Thyroid gland (tissue), 4 donors: ENCODE measurements around the gene TMEM208. TPM values are rescaled to one million over a fixed set of nuclear protein-coding genes. Genes with fewer than 3 reads are reported as not detected.

Source experiments
- DNase-seq, 2 donors: peaks; one replicate each; pipeline ENCODE4 v3.0.0-alpha.2; 2019
- H3K27ac ChIP-seq, 3 donors: fragments of 200-600 bp; sonication (generic); 1 replicate in 2 of 3; 2 replicates in 1 of 3; pipeline ENCODE4 v1.5.1; 2016 to 2019; ENCODE audit warnings: mild to moderate bottlenecking in 1 of 3, moderate library complexity in 1 of 3
- H3K27me3 ChIP-seq: fragments of 200-600 bp; sonication (generic); one replicate; pipeline ENCODE4 v1.5.1; 2019
- H3K36me3 ChIP-seq, 2 donors: fragments of 200-600 bp; sonication (generic); one replicate each; pipeline ENCODE4 v1.5.1; 2016 to 2019
- H3K4me1 ChIP-seq, 2 donors: fragments of 200-600 bp; sonication (generic); one replicate each; pipeline ENCODE4 v1.5.1; 2017 to 2019
- H3K4me3 ChIP-seq, 3 donors: fragments of 200-600 bp; sonication (generic); replicated peaks in 1 of 3; 1 replicate in 2 of 3; 2 replicates in 1 of 3; pipeline ENCODE4 v1.5.1; 2016; ENCODE audit warnings: mild to moderate bottlenecking in 1 of 3
- H3K9me3 ChIP-seq: fragments of 200-600 bp; sonication (generic); one replicate; pipeline ENCODE4 v1.5.1; 2017
- POLR2A ChIP-seq, 2 donors: fragments of 450-650 bp; IDR thresholded peaks; one replicate each; pipeline ENCODE4 v1.6.1; 2017; ENCODE audit warnings: antibody characterized with exemption in 2 of 2, mild to moderate bottlenecking in 2 of 2, moderate library complexity in 1 of 2
- WGBS, 2 donors: methylation state at CpG; one replicate each; pipeline ENCODE4 v1.1.5; 2017; 5-methylcytosine and 5-hydroxymethylcytosine counted together
- intact Hi-C: fragments of 100-400 bp; cut with DNase I; formaldehyde crosslinking; loops from one replicate; pipeline ENCODE4 v1.15.1; 2023
- total RNA-seq, 4 donors: library from RNA; depleted of rRNA; stranded (reverse); fragments of >200 nt; gene quantifications; one replicate each; pipeline ENCODE4 v1.2.3, GENCODE V29; 2016
- TF ChIP-seq, protein P1 (sequence below), 6 experiments: fragments of 200-600 bp in 3 of 6; fragments of 450-650 bp in 3 of 6; sonication (generic) in 3 of 6; IDR thresholded peaks; one replicate each; pipeline ENCODE4 v1.5.1; 2016 to 2019; ENCODE audit warnings: antibody characterized with exemption in 6 of 6, mild to moderate bottlenecking in 2 of 6, inconsistent platforms in 1 of 6, moderate library complexity in 1 of 6

The TMEM208 gene
- total RNA-seq, 4 donors from 2014 or later: 53.2 to 69.0 (median 58.3) TPM

DNA sequence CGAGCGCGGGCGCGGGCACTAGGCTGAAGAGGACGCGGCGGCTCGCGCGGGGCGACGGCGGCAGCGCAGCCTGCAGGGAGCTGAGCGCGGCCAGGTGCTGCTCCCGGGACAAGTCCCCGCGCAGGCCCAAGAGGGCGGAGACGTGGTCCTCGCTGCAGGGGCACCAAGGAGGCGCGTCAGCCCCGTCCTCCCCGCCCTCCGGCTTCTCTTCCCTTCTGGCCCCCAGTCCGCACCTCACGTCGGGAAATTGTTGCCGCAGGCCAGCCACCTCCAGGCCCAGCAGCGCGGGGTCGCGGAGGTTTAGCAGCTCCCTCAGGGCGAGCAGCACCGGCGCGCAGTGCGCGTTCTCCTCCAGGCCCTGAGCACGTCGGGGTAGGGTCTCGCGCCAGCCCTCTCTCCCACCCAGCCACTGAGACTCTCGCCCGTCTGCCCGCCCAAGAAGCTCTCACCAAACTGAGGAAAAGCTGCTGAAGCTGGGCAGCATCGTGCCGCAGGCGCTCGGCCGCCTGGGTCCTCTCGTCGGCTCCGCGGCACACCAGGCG, 42.4 kb upstream of the TMEM208 start:
- intact Hi-C loops: loop anchor here (10.0 kb wide), 2 partner anchors 210 to 290 kb away; no protein-coding TSS in a partner anchor
- H3K27ac ChIP-seq: peak overlapping the region in 2 of 3 donors; percentile 89 to 95
- H3K9me3 ChIP-seq: no peaks in the 10 kb centered on the region
- peak overlapping the region in 2 of 3 donors; percentile 42 to 69 for H3K4me3 ChIP-seq
- no peaks in the 10 kb centered on the region for H3K27me3 ChIP-seq
- WGBS, 2 donors: 6 to 7% methylated on average over 25 to 50 of the region's 59 CpGs
- H3K36me3 ChIP-seq: no peaks in the 10 kb centered on the region
- no peak for TF ChIP-seq POLR2A (IDR thresholded peaks at IDR 0.05)
- TF ChIP-seq, protein P1, sequence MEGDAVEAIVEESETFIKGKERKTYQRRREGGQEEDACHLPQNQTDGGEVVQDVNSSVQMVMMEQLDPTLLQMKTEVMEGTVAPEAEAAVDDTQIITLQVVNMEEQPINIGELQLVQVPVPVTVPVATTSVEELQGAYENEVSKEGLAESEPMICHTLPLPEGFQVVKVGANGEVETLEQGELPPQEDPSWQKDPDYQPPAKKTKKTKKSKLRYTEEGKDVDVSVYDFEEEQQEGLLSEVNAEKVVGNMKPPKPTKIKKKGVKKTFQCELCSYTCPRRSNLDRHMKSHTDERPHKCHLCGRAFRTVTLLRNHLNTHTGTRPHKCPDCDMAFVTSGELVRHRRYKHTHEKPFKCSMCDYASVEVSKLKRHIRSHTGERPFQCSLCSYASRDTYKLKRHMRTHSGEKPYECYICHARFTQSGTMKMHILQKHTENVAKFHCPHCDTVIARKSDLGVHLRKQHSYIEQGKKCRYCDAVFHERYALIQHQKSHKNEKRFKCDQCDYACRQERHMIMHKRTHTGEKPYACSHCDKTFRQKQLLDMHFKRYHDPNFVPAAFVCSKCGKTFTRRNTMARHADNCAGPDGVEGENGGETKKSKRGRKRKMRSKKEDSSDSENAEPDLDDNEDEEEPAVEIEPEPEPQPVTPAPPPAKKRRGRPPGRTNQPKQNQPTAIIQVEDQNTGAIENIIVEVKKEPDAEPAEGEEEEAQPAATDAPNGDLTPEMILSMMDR (IDR thresholded peaks at IDR 0.05): no peak
- no peak for DNase-seq
- H3K4me1 ChIP-seq: peaks cover 15 to 25% of the 10 kb centered on the region in 2 donors

DNA sequence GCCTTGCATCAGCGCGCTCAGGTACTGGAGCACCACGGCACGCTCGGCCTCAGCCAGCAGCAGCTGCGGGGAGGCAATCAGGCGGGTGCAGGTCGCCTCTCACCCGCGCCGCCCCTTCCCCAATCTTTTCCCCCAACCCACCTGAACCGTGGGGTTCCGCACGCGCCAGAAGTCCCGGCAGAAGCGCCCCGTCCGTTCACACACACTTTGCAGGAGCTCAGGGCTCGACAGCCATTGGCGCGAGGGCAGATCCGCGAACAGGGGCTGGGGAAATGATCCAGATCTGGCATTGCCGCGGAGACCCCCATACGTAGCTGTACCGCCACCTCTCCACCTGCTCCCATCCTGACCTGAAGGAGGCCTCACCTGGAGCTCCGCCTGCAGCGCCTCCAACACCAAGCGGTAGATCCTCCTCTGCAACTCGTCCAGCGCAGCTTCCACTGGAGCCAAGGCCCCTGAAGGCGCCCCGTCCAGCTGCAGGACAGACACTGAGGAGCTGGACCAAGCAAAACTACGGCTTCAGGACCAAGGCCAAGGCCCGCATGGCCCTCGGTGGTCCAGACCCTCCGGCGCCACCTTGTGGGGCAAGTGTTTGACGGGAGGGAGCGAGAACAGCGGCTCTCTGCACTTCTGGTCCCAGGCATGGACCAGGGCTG, 41.8 kb upstream of the TMEM208 start:
- H3K4me3 ChIP-seq: no peak overlapping the region
- 31% methylated on average over 15 of the region's 43 CpGs; no CpG with 5 or more reads in 1 of the 2 donors for WGBS, 2 donors
- DNase-seq: peak; percentile 95
- TF ChIP-seq POLR2A (IDR thresholded peaks at IDR 0.05): no peak
- TF ChIP-seq, protein P1 (IDR thresholded peaks at IDR 0.05): peak; percentile 45 to 89 (median 80)
- peaks cover 15 to 25% of the 10 kb centered on the region in 2 donors for H3K4me1 ChIP-seq
- no peaks in the 10 kb centered on the region for H3K36me3 ChIP-seq
- H3K27ac ChIP-seq: no peak overlapping the region
- no peaks in the 10 kb centered on the region for H3K27me3 ChIP-seq
- intact Hi-C loops: loop anchor here (10.0 kb wide), 2 partner anchors 210 to 290 kb away; no protein-coding TSS in a partner anchor
- H3K9me3 ChIP-seq: no peaks in the 10 kb centered on the region

DNA sequence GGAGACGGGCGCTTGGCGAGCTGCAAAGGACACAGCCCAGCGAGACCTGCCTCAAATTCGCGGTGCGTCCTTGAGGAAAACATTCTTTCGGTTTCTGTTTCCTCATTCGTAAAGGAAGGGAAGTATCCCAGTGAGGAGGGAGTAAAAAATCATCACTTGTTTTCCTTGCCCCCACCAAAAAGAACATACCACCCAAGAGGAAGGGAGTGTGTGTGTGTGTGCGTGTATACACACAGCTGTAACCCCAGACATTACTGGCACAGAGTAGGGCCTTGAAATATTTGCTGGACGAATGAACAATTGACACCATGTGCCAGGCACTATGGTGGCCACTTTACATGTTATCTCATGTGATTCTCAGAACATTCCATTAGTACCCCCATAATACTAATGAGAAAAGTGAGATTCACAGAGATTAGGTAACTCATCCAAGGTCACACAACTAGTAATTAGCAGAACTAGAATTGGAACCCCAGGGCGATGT, 41.2 kb upstream of the TMEM208 start:
- no peaks in the 10 kb centered on the region for H3K9me3 ChIP-seq
- no peaks in the 10 kb centered on the region for H3K36me3 ChIP-seq
- no peak overlapping the region for H3K27ac ChIP-seq
- TF ChIP-seq, protein P1 (IDR thresholded peaks at IDR 0.05): no peak
- TF ChIP-seq POLR2A (IDR thresholded peaks at IDR 0.05): no peak
- H3K4me1 ChIP-seq: peaks cover 15 to 25% of the 10 kb centered on the region in 2 donors
- intact Hi-C loops: loop anchor here (10.0 kb wide), 2 partner anchors 211 to 291 kb away; no protein-coding TSS in a partner anchor
- H3K4me3 ChIP-seq: no peak overlapping the region
- no peak for DNase-seq
- H3K27me3 ChIP-seq: no peaks in the 10 kb centered on the region
- 13 to 18% methylated on average over 7 to 9 of the region's 12 CpGs for WGBS, 2 donors

DNA sequence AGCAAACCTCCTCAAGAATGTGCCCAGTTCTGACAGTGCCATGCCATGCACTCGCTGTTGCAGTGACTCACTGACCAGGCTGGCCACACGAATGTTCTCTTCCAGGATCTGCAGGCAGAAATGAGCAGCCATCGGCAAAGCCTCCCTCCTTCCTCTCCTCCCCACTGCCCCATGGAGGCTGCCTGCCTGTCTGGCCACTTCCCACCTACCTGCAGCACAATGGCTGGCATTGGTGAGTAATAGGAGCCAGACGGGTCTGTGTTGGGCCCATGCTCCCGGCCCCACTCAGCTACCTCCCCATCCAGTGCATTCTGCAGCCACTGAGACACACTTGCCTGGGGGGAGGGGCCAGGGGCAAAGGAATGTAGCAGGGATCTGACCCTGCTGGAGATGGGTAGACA, 40.4 kb upstream of the TMEM208 start:
- H3K4me3 ChIP-seq: no peak overlapping the region
- H3K27me3 ChIP-seq: no peaks in the 10 kb centered on the region
- peaks cover 15 to 29% of the 10 kb centered on the region in 2 donors for H3K4me1 ChIP-seq
- no peaks in the 10 kb centered on the region for H3K9me3 ChIP-seq
- no peak for DNase-seq
- intact Hi-C loops: loop anchor here (10.0 kb wide), 2 partner anchors 212 to 292 kb away; no protein-coding TSS in a partner anchor
- H3K27ac ChIP-seq: no peak overlapping the region
- no peaks in the 10 kb centered on the region for H3K36me3 ChIP-seq
- TF ChIP-seq, protein P1 (IDR thresholded peaks at IDR 0.05): no peak
- no peak for TF ChIP-seq POLR2A (IDR thresholded peaks at IDR 0.05)
- 32 to 65% methylated on average over 5 of the region's 5 CpGs for WGBS, 2 donors
